Activated CD4-positive, alpha-beta T cell treated with anti-CD3 and anti-CD28 coated beads, Interleukin-2, amount 10 ng/mL, durations not matched to agents 7 days and 5 days (primary cell): ENCODE measurements around the gene POLE. TPM values are rescaled to one million over a fixed set of nuclear protein-coding genes. Genes with fewer than 3 reads are reported as not detected.

ENCODE experiments used
- CTCF ChIA-PET: fragments of 350-600 bp; sonication (Branson Sonifier 250); formaldehyde crosslinking; loops from one replicate; lab custom pipeline; 2021; ENCODE audit warnings: antibody characterized with exemption; lab: Charles Lee
- POLR2A ChIA-PET: fragments of 350-600 bp; sonication (Branson Sonifier 250); formaldehyde crosslinking; loops from one replicate; lab custom pipeline; 2021; ENCODE audit warnings: antibody characterized with exemption; lab: Charles Lee
- DNase-seq: peaks from one replicate; pipeline ENCODE4 v3.0.0-alpha.2; 2020
- H3K27ac Mint-ChIP-seq: one replicate; pipeline ENCODE4 v1.8.0; 2021; ENCODE audit warnings: mild to moderate bottlenecking, moderate library complexity, mixed read lengths
- H3K27me3 Mint-ChIP-seq: one replicate; pipeline ENCODE4 v1.8.0; 2021; ENCODE audit warnings: mixed read lengths
- H3K36me3 Mint-ChIP-seq: one replicate; pipeline ENCODE4 v1.8.0; 2021; ENCODE audit warnings: low read depth, mixed read lengths
- H3K4me1 Mint-ChIP-seq: one replicate; pipeline ENCODE4 v1.8.0; 2021; ENCODE audit warnings: mixed read lengths
- H3K4me3 Mint-ChIP-seq: one replicate; pipeline ENCODE4 v1.8.0; 2021; ENCODE audit warnings: mild to moderate bottlenecking, moderate library complexity, mixed read lengths
- H3K9me3 Mint-ChIP-seq: one replicate; pipeline ENCODE4 v1.8.0; 2021; ENCODE audit warnings: mixed read lengths
- total RNA-seq, 2 experiments: library from RNA; stranded (reverse); gene quantifications; one replicate each; pipeline ENCODE4 v1.2.3, GENCODE V29; 2021

POLE gene
- total RNA-seq, 2 experiments from 2014 or later = 167 to 176 TPM

GRCh38 chr12:132639956-132640520, 47.1 kb downstream of the POLE start:
- peak overlapping the region; percentile 69 for H3K27ac Mint-ChIP-seq
- no peak overlapping the region for H3K4me3 Mint-ChIP-seq
- CTCF ChIA-PET = interaction anchor here (1.9 kb wide), 1 partner anchor 9 kb away, joined by 6 read pairs; no protein-coding TSS in a partner anchor
- H3K4me1 Mint-ChIP-seq = peaks cover 21% of the 10 kb centered on the region
- H3K36me3 Mint-ChIP-seq = peaks cover 57% of the 10 kb centered on the region
- POLR2A ChIA-PET = no interaction called here
- no peaks in the 10 kb centered on the region for H3K9me3 Mint-ChIP-seq
- no peaks in the 10 kb centered on the region for H3K27me3 Mint-ChIP-seq
- no peak for DNase-seq

- CTCF ChIA-PET = interaction anchor here (1.2 kb wide), 1 partner anchor 13 kb away, joined by 4 read pairs; no protein-coding TSS in a partner anchor
- H3K9me3 Mint-ChIP-seq = no peaks in the 10 kb centered on the region
- H3K27ac Mint-ChIP-seq = no peak overlapping the region
- POLR2A ChIA-PET = no interaction called here
- H3K27me3 Mint-ChIP-seq = no peaks in the 10 kb centered on the region
- peak; percentile 21 for DNase-seq
- H3K4me1 Mint-ChIP-seq = peaks cover 21% of the 10 kb centered on the region
- H3K36me3 Mint-ChIP-seq = peaks cover 62% of the 10 kb centered on the region
- no peak overlapping the region for H3K4me3 Mint-ChIP-seq
These were observed 48.4 kb downstream of the POLE start for GRCh38 chr12:132638541-132639408.

GRCh38 chr12:132637811-132638210, 49.3 kb downstream of the POLE start:
- CTCF ChIA-PET = no interaction called here

GRCh38 chr12:132635076-132635955, 51.8 kb downstream of the POLE start:
- peaks cover 76% of the 10 kb centered on the region for H3K36me3 Mint-ChIP-seq
- H3K4me1 Mint-ChIP-seq = peaks cover 14% of the 10 kb centered on the region
- CTCF ChIA-PET = no interaction called here
- H3K27ac Mint-ChIP-seq = peak overlapping the region; percentile 75
- DNase-seq = no peak
- no peaks in the 10 kb centered on the region for H3K9me3 Mint-ChIP-seq
- H3K27me3 Mint-ChIP-seq = no peaks in the 10 kb centered on the region
- POLR2A ChIA-PET = no interaction called here
- no peak overlapping the region for H3K4me3 Mint-ChIP-seq

More at GRCh38 chr12:132637811-132638210, 49.3 kb downstream of the POLE start:
- POLR2A ChIA-PET = no interaction called here
- Mint-ChIP-seq H3K4me3 (no peak overlapping the region), H3K27me3 (no peaks in the 10 kb centered on the region), H3K9me3 (no peaks in the 10 kb centered on the region), H3K4me1 (peaks cover 21% of the 10 kb centered on the region), H3K36me3 (peaks cover 67% of the 10 kb centered on the region), H3K27ac (no peak overlapping the region)
- no peak for DNase-seq

- CTCF ChIA-PET = no interaction called here
These were observed 52.6 kb downstream of the POLE start for GRCh38 chr12:132634411-132634990.

GRCh38 chr12:132633901-132634300, 53.2 kb downstream of the POLE start:
- peaks cover 14% of the 10 kb centered on the region for H3K4me1 Mint-ChIP-seq
- peaks cover 79% of the 10 kb centered on the region for H3K36me3 Mint-ChIP-seq
- no peaks in the 10 kb centered on the region for H3K9me3 Mint-ChIP-seq
- ChIA-PET POLR2A (no interaction called here), CTCF (no interaction called here)
- no peak overlapping the region for H3K4me3 Mint-ChIP-seq
- no peaks in the 10 kb centered on the region for H3K27me3 Mint-ChIP-seq
- DNase-seq = no peak
- H3K27ac Mint-ChIP-seq = no peak overlapping the region

More at GRCh38 chr12:132634411-132634990, 52.6 kb downstream of the POLE start:
- H3K36me3 Mint-ChIP-seq = peaks cover 81% of the 10 kb centered on the region
- H3K9me3 Mint-ChIP-seq = no peaks in the 10 kb centered on the region
- no peaks in the 10 kb centered on the region for H3K27me3 Mint-ChIP-seq
- H3K27ac Mint-ChIP-seq = no peak overlapping the region
- POLR2A ChIA-PET = no interaction called here
- no peak for DNase-seq
- no peak overlapping the region for H3K4me3 Mint-ChIP-seq
- peaks cover 14% of the 10 kb centered on the region for H3K4me1 Mint-ChIP-seq

- Mint-ChIP-seq H3K4me3 (no peak overlapping the region), H3K27me3 (no peaks in the 10 kb centered on the region), H3K27ac (no peak overlapping the region), H3K36me3 (peaks cover 77% of the 10 kb centered on the region), H3K4me1 (peaks cover 12% of the 10 kb centered on the region), H3K9me3 (no peaks in the 10 kb centered on the region)
- no peak for DNase-seq
- ChIA-PET CTCF (interaction anchor here (1.1 to 1.5 kb wide), 2 partner anchors 16 to 19 kb away, joined by 3 read pairs; no protein-coding TSS in a partner anchor), POLR2A (no interaction called here)
These were observed 53.7 kb downstream of the POLE start for GRCh38 chr12:132633398-132633797.

GRCh38 chr12:132632521-132633228, 54.5 kb downstream of the POLE start:
- DNase-seq = no peak
- CTCF ChIA-PET = interaction anchor here (0.6 to 1.5 kb wide), 5 partner anchors 17 to 951 kb away, joined by 3 to 5 read pairs (median 3); no protein-coding TSS in a partner anchor
- Mint-ChIP-seq H3K36me3 (peaks cover 71% of the 10 kb centered on the region), H3K27ac (no peak overlapping the region), H3K4me1 (peaks cover 6% of the 10 kb centered on the region), H3K9me3 (no peaks in the 10 kb centered on the region), H3K4me3 (no peak overlapping the region), H3K27me3 (no peaks in the 10 kb centered on the region)
- POLR2A ChIA-PET = no interaction called here

- Mint-ChIP-seq H3K27me3 (no peaks in the 10 kb centered on the region), H3K36me3 (peaks cover 65% of the 10 kb centered on the region), H3K4me1 (no peaks in the 10 kb centered on the region), H3K4me3 (no peak overlapping the region), H3K9me3 (no peaks in the 10 kb centered on the region), H3K27ac (no peak overlapping the region)
- ChIA-PET CTCF (interaction anchor here (1.5 to 1.9 kb wide), 2 partner anchors 9 to 17 kb away, joined by 3 to 6 read pairs; no protein-coding TSS in a partner anchor), POLR2A (no interaction called here)
- DNase-seq = no peak
These were observed 55.5 kb downstream of the POLE start for GRCh38 chr12:132631666-132632065.

- Mint-ChIP-seq H3K4me3 (no peak overlapping the region), H3K9me3 (no peaks in the 10 kb centered on the region), H3K4me1 (no peaks in the 10 kb centered on the region), H3K27ac (no peak overlapping the region), H3K27me3 (no peaks in the 10 kb centered on the region), H3K36me3 (peaks cover 57% of the 10 kb centered on the region)
- ChIA-PET CTCF (interaction anchor here (1.6 to 1.9 kb wide), 2 partner anchors 10 to 22 kb away, joined by 4 to 6 read pairs; no protein-coding TSS in a partner anchor), POLR2A (no interaction called here)
- no peak for DNase-seq
These were observed 56.5 kb downstream of the POLE start for GRCh38 chr12:132630672-132631071.

- ChIA-PET CTCF (interaction anchor here (1.6 kb wide), 1 partner anchor 21 kb away, joined by 4 read pairs; no protein-coding TSS in a partner anchor), POLR2A (no interaction called here)
- no peaks in the 10 kb centered on the region for H3K4me1 Mint-ChIP-seq
- DNase-seq = no peak
- H3K9me3 Mint-ChIP-seq = no peaks in the 10 kb centered on the region
- H3K4me3 Mint-ChIP-seq = no peak overlapping the region
- H3K27me3 Mint-ChIP-seq = no peaks in the 10 kb centered on the region
- peaks cover 52% of the 10 kb centered on the region for H3K36me3 Mint-ChIP-seq
- no peak overlapping the region for H3K27ac Mint-ChIP-seq
These were observed 57.8 kb downstream of the POLE start for GRCh38 chr12:132629330-132629729.
